ENCODE results near the gene SPTB.

GRCh38 chr14:64865109-64865508 lies 14.6 kb downstream of the SPTB start:
- TF ChIP-seq CTCF (IDR thresholded peaks at IDR 0.05; ENCODE audit: borderline replicate concordance, extremely low read depth, low read length, poor library complexity, severe bottlenecking) (no peak), EZH2 (IDR thresholded peaks at IDR 0.05; ENCODE audit: borderline replicate concordance, low read depth, low read length, severe bottlenecking) (no peak)

All from DND-41 (cell line).